Lower leg skin (tissue), 4 donors: ENCODE data around the gene LRP1B. TPM values are rescaled to one million over a fixed set of nuclear protein-coding genes. Genes with fewer than 3 reads are reported as not detected.

Experiments
- DNase-seq, 2 donors: peaks; one replicate each; pipeline ENCODE4 v3.0.0-alpha.2; 2019; ENCODE audit warnings: low spot score in 2 of 2
- H3K4me3 ChIP-seq: fragments of 200-600 bp; sonication (generic); 2 replicates; pipeline ENCODE4 v1.5.1; 2017; ENCODE audit warnings: mild to moderate bottlenecking, low read depth; ENCODE audit not compliant: poor library complexity, severe bottlenecking
- POLR2A ChIP-seq, 2 donors: fragments of 450-650 bp; IDR thresholded peaks; one replicate each; pipeline ENCODE4 v1.6.1; 2016 to 2017; ENCODE audit warnings: antibody characterized with exemption in 2 of 2, mild to moderate bottlenecking in 1 of 2, moderate library complexity in 1 of 2
- WGBS, 2 donors: methylation state at CpG; one replicate each; pipeline ENCODE4 v1.1.5; 2018; 5-methylcytosine and 5-hydroxymethylcytosine counted together
- intact Hi-C: fragments of 100-400 bp; cut with DNase I; formaldehyde crosslinking; loops from one replicate; pipeline ENCODE4 v1.15.0; 2023; ENCODE audit warnings: low total_unique reads
- total RNA-seq, 4 donors: library from RNA; depleted of rRNA; stranded (reverse); fragments of >200 nt; gene quantifications; one replicate each; pipeline ENCODE4 v1.1.0, GENCODE V29; 2016
- TF ChIP-seq, protein P1 (sequence below), 3 donors: fragments of 450-650 bp; IDR thresholded peaks; one replicate each; pipeline ENCODE4 v1.5.1; 2016; ENCODE audit warnings: antibody characterized with exemption in 3 of 3, mild to moderate bottlenecking in 3 of 3, moderate library complexity in 2 of 3

LRP1B gene
- total RNA-seq, 4 donors from 2014 or later = 0.80 to 1.6 (median 1.0) TPM

DNA sequence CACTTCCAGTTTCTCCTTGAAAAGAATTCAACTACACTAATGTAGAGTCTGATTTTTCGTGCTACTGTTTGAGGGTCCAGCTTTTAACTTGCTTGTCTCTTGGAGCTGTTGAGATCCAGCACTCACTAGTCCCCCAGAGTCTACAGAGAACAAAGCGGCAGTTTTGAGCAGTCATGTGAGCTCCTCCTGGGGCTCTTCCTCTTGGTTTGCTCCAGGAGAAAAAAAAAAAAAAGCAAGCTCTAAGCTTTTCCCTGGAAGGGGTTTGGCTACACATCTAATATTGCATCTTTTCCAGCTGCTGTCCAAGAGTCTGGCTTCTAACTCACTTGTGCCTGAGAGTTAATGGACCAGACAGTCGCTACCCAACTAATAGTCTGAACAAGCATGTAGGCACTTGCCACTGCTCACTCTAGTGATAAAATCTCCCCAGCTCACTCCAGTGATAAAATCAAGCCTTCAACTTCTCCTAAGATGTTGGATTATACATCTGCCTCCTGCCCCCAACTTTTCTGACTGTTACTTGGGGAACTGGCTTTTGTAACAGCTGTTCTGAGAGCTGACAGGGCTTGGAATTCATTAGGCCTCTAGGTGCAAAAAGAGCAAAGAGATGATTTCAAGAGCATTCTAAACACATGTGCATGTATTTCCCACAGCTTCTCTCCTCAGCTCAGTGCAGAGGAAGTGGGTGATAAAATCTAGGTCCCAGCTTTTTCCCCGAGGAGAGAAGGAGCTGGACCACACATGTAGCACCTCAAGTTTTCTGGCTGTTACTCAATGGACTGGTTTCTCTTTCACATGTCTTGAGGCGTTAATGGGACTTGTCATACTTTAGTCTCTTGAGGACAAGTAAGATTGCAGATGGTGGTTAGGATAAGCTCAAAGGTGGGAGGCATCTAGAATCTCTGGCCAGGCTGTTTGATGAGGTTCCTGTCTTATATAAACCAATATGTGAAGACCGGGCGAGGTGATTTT, 750.5 kb downstream of the LRP1B start:
- intact Hi-C loops = no loop called here
- TF ChIP-seq, protein P1, sequence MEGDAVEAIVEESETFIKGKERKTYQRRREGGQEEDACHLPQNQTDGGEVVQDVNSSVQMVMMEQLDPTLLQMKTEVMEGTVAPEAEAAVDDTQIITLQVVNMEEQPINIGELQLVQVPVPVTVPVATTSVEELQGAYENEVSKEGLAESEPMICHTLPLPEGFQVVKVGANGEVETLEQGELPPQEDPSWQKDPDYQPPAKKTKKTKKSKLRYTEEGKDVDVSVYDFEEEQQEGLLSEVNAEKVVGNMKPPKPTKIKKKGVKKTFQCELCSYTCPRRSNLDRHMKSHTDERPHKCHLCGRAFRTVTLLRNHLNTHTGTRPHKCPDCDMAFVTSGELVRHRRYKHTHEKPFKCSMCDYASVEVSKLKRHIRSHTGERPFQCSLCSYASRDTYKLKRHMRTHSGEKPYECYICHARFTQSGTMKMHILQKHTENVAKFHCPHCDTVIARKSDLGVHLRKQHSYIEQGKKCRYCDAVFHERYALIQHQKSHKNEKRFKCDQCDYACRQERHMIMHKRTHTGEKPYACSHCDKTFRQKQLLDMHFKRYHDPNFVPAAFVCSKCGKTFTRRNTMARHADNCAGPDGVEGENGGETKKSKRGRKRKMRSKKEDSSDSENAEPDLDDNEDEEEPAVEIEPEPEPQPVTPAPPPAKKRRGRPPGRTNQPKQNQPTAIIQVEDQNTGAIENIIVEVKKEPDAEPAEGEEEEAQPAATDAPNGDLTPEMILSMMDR (IDR thresholded peaks at IDR 0.05) = no peak
- TF ChIP-seq POLR2A (IDR thresholded peaks at IDR 0.05) = no peak
- WGBS, 2 donors = 48 to 49% methylated on average over 7 of the region's 7 CpGs
- no peak overlapping the region for H3K4me3 ChIP-seq
- no peak for DNase-seq

DNA sequence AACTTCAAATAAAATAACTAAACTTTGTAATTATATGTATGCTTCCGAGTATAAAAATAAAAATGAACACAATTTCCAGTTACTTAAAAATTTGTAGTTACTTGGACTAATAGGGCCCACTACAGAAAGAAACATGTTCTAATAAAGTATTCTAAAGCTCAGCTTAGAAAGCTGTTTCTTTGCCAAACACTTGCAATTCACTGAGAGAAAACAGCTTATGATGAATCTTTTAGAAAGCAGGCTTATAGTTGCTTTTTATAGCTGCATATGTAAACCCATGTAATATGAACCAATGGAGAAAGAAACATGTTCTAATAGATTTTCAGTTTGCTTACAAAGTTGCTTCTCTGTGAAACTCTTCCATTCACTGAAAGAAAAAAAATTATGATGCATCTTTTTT, 766.0 kb downstream of the LRP1B start:
- TF ChIP-seq, protein P1 (IDR thresholded peaks at IDR 0.05) = no peak
- no peak for TF ChIP-seq POLR2A (IDR thresholded peaks at IDR 0.05)
- intact Hi-C loops = no loop called here
- DNase-seq = no peak
- H3K4me3 ChIP-seq = no peak overlapping the region
- 74 to 88% methylated on average over 1 of the region's 1 CpG for WGBS, 2 donors

DNA sequence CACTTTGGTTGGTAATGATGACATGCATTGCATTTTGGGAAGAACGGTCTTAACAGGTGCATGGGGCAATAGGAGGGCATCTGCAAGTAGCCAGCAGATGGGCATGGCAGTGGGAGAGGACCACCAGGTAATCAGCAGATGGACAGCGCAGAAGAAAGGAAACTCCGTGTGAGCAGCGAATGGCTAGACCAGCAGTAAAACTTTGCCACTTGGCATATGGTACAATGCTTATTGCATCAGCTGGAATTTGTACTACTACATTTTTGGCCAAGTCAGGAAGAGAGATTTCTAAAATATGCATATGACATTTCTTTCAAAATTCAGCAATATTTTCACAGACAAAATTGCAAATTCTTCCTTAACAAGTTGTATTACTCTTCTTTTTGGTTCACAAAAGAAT, 768.5 kb downstream of the LRP1B start:
- H3K4me3 ChIP-seq = no peak overlapping the region
- intact Hi-C loops = no loop called here
- TF ChIP-seq, protein P1 (IDR thresholded peaks at IDR 0.05) = no peak
- no peak for TF ChIP-seq POLR2A (IDR thresholded peaks at IDR 0.05)
- 88 to 90% methylated on average over 4 of the region's 4 CpGs for WGBS, 2 donors
- no peak for DNase-seq

DNA sequence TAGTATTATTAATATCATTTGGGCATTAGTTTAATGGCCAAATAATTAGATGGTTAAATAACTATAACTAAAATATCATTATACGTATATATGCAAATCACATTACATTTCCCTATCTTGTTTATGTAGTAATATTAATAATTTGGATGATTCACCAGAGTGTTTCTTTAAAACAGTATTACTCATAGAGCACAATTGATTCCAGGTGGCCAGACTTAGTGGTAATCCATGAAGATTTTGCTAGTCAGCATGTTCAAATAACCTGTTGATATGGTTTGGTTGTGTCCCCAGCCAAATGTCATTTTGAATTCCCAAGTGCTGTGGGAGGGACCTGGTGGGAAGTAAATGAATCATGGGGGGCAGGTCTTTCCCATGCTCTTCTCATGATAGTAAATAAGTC, 782.3 kb downstream of the LRP1B start:
- no peak overlapping the region for H3K4me3 ChIP-seq
- no peak for TF ChIP-seq POLR2A (IDR thresholded peaks at IDR 0.05)
- TF ChIP-seq, protein P1 (IDR thresholded peaks at IDR 0.05) = no peak
- no peak for DNase-seq
- intact Hi-C loops = no loop called here
- WGBS, 2 donors = 88 to 95% methylated on average over 1 of the region's 1 CpG

DNA sequence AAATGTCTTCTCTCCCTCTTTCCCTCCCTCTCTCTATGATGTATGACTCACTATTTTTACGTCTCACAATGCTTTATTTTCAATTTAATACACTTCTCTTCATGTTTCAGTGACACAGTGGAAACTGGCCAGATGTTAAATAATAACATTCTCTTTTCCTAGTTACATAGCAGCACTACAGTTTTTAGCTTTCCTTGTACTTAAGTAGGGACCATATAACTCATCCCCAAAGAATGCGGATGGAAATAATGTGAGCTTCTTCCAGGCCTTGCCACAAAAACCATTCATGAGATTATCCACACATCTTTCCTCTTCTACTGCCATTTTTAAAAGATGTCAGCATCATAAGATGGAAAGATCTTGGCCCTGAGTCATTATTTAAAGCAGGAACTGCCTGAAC, 789.4 kb downstream of the LRP1B start:
- TF ChIP-seq, protein P1 (IDR thresholded peaks at IDR 0.05) = no peak
- no peak for TF ChIP-seq POLR2A (IDR thresholded peaks at IDR 0.05)
- WGBS, 2 donors = 39 to 45% methylated on average over 2 of the region's 2 CpGs

More for the DNA sequence above, 789.4 kb downstream of the LRP1B start:
- DNase-seq = no peak
- no peak overlapping the region for H3K4me3 ChIP-seq
- intact Hi-C loops = no loop called here
